Heart left ventricle (tissue), 13 donors: Measurements from ENCODE around the gene SLC4A4.

Experiments used
- CTCF ChIP-seq, 12 donors: fragments of 200-600 bp; sonication (generic) in 4 of 12; IDR thresholded peaks; one replicate each; pipeline versions ENCODE4 v1.5.0 to v1.8.0; 2018 to 2022; ENCODE audit warnings: antibody characterized with exemption in 12 of 12, mild to moderate bottlenecking in 5 of 12
- POLR2A ChIP-seq, 2 donors: fragments of 450-650 bp; IDR thresholded peaks; one replicate each; pipeline ENCODE4 v1.6.1; 2017; ENCODE audit warnings: antibody characterized with exemption in 2 of 2, mild to moderate bottlenecking in 2 of 2, moderate library complexity in 2 of 2
- donor health status: ischemic (EF 13 %, LVEDD 7.1; RV severe dilation, severe dysfunction).
- donor health status: DM: no; HTN: yes; CAD: no.
- donor health status: DM: no; HTN: no; CAD: no.
- donor health status: ischemic (EF 25% LVEDD 6.9; RV normal size, moderate dysfunction).
- donor health status: ischemic (EF 25% LVEDD 5.7; RV mildly dilated, moderate dysfunction).
- donor health status: ischemic (EF 35%, LVEDD 5.7; RV mildly dilated, moderate dysfunction).
- donor health status: nonischemic (EF 11% LVEDD 7.7; RV severe dilation, severe dysfunction).
- donor health status: DM: yes; HTN: yes; CAD: no.
- donor health status: PGD.
- donor health status: ischemic (EF 29% LVEDD 5.4; RV normal size, mild dysfunction).
- donor health status: nonischemic (EF 23%, LVEDD 6.1; RV moderate dilation, normal function).

DNA sequence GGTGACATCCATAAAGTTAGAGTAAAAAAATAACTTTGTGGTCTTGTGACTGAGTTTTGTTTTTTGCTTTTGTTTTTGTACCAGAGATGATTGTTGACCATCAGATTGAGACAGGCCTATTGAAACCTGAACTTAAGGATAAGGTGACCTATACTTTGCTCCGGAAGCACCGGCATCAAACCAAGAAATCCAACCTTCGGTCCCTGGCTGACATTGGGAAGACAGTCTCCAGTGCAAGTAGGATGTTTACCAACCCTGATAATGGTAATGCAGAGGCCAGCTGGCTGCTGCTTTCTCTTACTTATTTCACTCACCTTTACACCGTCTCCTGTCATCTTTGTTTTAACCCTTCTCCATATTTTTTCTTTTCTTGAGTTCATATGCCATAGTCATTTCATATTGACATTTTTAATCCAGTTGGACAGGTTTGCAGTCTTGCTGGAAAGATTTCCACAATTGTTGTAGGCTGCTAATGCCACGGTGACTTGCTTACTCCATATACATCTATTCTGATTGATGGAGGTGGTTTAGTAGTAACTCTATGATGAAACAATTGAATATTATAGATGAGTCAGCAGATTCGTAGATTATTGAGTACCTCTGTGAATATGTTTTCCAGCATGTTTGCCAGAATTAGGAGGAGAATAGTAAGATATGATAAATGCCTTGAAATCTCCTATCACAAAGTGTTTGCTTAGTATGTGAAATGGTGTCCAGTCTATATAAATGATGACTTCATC lies 18.3 kb downstream of the SLC4A4 start:
- TF ChIP-seq CTCF (IDR thresholded peaks at IDR 0.05) (no peak), POLR2A (IDR thresholded peaks at IDR 0.05) (no peak)
